CD4-positive, alpha-beta T cell treated with Interleukin-1 beta for 1 hour (primary cell): ENCODE results near the gene EYA4.

ENCODE experiments used
- DNase-seq, 2 donors: peaks; one replicate each; pipeline ENCODE4 v3.0.0-alpha.2; 2020 to 2022

Gene EYA4

DNA sequence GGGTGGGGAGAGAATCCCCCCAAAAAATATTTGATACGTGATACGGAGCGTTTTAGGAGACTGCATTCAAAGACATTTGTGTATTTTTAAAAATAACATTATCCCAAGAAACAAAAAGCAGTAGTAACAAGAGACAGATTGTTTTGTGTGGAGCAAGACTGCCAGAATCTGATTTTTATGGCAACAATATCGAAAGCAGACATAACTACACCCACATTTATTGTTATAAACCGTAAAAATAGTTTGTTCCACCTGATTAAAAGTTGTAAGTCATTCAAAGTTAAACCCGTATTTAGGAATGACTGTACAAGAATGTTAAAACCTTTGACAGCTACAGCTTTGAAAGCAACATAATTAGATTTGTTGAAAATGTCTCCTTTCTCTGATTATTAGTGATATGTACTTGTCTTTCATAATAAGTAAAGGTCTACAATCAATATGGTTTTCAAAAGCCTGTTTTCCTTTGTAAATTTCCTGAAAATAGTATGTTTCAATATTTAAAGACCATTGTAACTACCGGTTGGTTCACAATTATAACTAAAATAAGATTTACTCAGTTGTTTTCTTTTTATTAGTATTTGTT is 2.7 kb downstream of the EYA4 start:
- no peak for DNase-seq

DNA sequence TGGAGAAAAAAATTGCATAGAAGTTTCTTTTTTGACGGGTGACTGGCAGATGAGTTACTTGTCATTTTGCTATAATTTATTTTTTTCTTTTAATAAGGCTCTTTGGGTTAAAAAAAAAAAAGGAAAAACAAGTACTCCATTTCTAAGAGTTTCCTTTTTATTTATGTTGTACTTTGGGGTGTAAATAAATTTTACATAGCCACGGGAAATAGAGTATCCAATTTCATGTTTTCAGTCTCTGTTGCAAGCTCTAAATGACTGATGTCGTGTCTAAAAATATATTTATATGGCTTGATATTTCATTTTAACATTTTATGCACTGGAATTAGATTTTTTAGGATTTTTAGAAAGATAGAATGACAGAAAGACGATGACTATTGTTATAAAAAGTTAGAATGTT is 3.4 kb downstream of the EYA4 start:
- DNase-seq, result no peak

DNA sequence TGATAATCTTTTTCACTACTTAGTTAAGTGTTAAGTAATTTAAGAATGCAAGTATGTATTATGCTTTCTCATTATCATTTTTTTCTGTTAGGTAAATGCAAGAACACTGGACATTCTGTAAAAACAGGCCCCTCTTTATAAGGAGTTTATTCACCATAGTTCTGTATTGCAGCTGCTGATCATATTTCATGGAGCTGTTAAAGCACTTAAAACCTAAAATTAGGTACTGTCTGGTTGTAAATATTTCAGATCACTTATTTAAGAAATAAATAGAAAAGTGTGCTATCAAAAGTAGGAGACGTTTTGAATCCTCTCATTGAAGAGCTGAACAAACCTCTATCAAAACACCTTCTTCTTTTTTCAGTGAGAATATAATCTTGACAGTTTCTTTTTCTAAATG is 3.9 kb downstream of the EYA4 start:
- no peak for DNase-seq

DNA sequence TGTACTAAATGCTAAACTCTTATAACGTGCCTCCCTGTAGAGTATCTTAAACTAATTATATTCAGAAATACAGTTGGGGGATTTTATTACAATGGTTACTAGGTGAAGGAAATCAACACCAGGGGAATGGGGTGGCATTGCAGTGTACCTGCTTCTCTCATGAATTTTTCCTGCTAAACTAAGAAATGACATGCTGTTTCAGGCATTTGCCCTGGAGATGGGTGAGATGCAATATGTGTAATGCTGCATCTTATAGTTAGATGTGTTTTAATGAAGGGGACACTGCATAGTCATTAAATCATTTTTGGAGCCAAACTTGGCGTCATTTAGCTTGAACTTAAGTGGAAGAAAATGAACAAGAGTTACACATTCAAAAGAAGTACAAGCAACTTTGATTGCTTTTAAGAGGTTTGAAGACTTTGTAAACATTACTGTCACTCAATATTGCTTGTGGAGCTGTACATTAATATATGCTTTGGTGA is 4.3 kb downstream of the EYA4 start:
- no peak for DNase-seq

DNA sequence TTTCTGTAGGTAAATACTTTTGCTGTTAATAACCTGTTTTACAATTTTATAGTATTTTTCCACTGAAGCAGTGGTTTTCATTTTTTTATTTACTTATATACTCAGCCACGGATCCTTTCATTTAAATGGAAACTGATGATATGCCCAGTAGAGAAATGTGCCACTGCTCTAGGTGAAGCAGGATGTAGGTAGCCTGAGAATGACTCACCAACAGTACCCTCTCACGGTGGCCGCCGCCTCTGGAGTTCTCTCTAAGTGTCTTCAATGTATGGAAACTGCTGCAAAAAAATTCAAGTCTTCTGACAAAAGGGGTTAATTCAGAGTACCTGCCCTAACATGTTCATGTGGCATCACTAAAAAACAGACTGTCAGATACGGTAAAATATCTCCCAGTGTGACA is 6.4 kb downstream of the EYA4 start:
- no peak for DNase-seq

DNA sequence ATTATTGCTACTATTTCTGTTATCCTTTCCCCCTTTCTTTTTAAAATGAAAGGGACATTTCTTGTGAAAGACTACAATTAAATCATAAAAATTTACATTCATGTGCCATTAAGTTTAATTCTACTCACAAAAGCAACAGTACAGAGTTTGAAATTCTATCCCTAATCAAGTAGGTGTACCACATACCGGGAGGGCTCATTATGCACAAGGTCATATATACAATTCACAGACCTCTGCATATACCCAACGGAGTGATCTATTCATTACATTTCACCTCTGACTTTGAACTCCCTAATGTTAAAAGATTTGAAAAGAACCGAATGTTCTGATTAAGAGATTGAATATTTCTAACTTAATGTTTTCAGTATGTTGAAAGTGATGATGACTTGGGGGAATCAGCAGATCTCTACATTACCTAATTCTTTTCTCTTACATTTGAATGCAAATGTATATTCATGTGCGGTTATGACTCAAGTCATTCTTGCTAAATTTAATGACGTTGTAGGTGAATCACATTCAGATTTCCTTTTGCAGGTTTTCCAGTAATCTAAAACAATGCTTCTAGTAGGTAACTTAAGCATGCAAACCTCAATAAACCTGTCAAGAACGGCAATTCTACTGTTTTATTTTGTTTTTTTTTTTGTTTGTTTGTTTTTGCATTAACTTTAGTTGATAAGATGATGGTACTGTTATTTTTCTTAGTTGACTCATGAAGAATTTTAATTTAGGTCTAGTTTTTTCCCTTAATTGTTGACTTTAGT is 7.3 kb downstream of the EYA4 start:
- DNase-seq, result no peak

DNA sequence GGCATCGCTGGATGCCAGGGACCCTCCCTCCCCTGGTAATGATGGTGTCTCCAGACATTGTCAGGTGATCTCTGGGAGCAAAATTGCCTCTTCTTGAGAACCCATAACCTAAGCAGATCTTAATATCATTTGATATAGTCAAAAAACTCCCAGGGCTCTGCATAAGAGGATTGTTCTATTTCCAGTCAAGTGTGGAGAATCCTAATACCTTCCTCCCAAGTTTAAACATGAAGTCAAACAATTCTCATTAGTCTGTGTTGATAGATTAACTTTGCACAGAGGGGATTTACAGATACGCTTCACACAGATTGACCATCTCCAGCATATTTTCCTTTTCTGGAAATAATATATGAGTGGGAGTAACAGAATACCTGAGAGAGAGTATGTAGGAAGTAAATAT is 10.5 kb downstream of the EYA4 start:
- DNase-seq, result no peak

DNA sequence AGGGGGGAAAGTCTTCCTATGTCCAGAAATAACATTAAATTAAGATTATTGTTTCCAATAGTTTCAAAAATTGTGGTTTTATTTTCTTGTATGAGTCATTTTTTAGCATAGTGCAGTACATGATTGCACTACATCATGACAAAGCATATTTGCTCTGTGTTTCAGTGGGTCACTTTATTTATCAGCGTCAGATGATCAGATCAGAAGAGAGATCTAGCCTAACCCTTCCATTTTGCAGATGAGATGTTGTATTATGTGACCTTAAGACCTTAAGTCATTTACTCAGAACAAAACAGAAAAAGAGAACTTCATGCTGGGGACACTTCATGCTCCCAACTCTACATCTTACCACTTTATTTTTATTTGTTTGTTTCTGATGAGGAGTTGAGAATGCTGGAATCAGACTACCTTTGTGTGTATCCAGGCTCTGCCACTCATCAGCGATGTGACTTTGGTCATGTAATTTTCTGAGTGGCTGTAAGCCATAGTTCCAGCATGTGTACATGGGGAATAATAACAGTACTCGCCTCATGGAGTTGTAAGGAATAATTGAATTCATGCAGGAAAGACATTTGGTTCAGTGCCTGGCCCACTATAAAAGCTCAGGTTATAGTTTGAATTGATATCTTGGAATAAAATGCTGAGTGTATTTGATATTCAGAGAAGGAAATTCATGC is 13.5 kb downstream of the EYA4 start:
- no peak for DNase-seq

DNA sequence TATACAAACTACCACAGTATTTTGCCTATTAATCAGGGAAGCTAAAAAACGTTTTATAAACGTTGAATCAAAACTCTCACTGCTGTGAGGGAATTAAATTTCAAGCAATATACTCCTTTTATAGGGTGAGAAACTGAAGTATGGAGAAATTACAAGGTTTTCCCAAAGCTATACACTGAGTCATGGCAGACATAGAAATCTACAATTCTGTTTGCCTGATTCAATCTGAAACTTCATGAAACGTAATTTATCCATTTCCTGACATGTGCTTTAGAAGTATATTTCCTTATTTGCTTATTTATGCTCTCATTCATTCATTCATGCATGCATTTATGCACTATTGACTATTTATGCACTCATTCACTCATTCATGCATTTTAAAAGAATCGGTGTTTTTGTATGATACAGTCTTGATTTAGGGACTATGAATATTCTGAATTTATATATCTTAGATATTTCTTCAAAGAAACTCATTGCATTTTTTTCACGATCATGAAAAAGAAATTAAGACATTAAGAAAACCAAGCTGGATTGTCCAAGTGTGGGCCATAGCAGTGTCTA is 16.5 kb downstream of the EYA4 start:
- no peak for DNase-seq

DNA sequence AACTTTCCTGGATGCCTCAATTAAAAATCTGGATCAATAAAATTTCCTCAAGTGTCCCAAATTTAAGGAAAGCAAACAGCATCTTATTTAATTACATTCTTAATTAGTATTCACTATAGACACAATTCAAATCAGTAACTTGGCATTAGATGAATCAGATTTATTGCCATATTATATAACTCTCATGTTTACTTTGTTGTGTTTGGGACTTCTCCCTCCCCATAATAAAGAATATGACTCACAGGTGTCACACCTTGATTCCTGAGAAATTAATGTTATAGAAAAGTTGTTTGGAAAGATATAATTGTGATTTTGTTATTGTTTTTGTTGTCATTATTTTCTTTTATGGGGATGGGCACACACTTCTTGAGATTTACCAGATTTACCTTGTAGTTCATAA is 18.4 kb downstream of the EYA4 start:
- DNase-seq, result no peak

DNA sequence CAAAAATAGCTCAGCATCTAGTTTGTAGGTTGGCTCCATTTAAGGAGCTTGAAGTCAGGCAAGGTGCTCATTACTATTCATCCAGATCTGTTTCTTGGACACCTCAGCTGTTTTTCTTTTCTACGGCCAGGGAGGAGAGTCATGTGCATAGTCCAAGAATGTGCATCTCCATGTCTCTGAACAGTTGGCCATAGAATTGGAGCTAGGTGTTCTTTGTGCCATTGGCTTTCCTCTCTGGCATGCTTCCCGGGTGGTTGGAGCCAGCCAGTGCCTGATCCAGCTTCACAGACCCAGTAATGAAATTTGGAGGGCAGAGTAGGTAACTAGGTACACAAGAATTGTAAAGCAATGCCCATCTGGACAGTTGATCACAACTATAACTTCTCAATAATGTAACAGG is 21.6 kb downstream of the EYA4 start:
- DNase-seq, result no peak

DNA sequence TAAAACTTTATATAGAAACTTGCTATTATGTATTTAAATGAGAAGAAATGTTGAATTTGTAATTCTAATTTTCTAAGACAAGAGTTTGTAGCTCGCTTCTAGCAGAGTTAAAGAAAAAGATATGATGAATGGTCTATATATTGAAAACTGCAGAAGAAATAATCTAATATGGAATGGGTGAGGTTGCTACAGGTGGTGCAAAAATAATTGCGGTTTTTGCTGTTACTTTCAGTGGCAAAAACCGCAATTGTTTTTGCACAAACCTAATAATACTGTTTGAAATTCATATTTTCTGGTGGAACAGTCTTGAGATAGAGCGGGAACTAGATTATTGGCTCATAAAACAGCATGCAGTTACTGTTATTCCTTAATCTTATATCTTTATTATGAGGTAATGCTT is 23.9 kb downstream of the EYA4 start:
- no peak for DNase-seq

DNA sequence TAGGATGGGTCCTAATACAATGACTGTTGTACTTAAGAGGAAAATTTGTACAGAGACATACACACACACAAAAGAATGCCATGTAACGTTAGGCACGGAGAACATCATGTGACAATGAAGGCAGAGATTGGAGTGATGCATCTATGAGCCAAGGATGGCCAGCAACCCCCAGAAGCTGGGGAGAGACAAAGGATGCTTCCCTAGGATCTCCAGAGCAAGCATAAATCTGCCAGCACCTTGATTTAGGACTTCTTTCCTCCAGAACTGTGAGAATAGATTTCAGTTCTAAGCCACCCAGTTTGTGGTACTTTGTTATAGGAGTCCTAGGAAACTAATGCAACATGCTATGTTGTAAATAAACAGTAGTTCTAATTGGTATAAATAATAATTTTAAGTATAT is 25.0 kb downstream of the EYA4 start:
- no peak for DNase-seq

DNA sequence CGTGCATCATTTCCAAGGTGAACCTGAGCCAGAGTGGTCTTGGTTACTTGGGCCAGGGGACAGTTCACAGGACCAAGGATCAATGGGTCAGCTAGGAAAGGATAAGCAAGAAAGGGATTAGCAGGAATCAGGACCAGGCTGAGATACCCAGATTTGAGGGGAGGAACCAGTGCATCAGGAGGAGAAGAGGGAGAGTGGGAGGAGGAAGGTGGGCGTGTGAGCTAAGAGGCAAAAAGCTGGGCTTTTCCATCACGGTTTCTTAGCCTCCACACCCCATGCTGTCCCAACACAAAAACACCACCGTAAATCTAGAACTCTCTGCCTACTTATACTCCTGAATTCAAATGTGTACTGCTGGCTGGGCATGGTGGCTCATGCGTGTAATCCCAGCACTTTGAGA is 27.5 kb downstream of the EYA4 start:
- no peak for DNase-seq

DNA sequence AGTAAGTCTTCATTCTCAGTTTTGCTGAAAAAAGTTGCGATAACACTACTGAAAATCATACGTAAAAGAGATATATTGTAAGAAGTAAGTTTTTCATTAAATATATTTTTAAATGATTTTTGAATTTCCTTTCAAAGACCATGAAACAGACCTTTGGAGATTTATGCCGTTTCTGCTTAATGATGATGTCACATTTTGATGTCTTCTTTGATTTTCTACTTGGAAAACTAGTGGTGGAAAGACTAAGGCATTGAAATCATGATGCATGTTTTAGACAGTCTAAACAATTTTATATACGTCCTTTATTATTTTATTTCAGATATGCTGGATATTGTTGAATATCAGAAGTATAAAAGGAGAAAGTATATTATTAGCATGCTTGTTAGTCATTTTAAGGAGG is 33.7 kb downstream of the EYA4 start:
- DNase-seq, result no peak

DNA sequence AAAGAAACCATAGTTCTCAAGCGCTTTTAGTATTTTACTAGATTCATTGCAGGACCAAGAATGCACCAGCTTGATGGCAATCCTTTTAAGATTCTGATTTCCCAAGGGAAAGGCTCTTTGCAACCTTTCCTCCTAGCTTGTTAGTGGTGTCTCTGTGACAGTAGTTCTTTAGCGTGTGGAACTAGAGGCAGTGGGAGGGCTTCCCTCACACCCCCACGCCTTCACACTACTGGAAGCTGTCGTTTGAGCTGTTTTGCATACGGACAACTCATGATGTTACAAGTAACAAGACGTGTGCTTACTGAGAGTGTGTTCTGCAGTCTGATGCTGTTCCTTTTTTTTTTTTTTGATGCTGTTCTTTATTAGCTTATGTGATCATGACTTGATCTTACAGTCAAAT is 34.1 kb downstream of the EYA4 start:
- no peak for DNase-seq

DNA sequence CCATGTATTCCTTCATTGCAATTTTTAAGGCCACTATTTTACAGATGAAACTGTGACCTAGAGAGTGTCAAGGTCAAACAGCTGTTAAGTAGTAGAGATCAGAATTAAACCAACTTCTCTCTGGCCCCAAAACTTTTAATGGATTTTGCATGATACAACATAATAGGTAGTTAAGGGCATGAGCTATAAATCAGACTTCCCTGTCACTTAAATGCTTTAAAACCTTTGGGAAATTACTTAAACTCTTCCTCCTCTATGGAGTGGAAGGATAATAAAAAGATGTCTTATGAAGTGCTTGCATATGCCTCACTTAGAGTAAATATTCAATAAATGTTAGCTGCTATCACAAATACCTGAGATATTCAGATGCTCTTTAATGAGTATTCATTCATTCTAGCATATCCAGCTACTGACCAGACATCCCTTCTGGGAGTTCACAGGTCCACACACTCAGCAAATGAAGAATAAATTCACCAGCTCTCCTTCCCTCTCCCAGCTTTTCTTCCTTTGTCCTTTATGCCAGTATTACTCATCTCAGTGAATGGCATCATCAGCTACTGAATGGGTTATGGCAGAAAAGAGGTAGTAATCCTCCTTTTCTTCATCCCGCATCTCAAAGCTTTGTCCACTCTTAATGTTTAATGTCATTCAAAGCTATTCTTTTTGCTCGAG is 36.2 kb downstream of the EYA4 start:
- no peak for DNase-seq

DNA sequence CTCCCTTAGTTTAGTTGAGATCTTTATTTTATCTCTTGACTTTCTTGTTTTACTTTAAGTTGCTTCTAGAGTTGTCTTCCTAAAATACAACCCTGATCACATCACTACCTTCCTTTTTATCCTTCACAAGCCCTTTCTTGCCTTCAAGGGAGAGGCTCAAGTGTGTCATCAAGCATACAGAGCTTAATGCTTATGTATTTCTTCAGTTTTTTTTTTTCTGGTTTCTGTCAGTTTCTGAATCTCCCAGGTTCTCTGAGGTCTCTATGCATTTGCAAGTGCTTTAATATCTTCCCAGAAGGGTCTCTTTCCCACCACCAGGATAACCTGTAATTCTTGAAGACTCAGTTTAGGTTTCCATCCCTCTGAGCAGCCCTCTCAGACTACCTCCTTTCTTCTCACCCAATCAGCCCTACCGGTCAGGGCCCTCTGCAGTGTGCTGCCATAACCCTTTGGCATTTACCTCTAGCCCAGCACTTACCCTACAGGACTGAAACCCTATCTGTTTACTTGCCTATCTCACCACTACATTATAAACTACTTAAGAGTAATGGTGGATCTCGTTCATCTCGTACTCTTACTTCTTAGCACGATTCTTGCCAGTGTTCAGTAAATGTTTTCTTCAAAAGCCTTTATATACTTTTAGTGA is 36.9 kb downstream of the EYA4 start:
- DNase-seq, result no peak

DNA sequence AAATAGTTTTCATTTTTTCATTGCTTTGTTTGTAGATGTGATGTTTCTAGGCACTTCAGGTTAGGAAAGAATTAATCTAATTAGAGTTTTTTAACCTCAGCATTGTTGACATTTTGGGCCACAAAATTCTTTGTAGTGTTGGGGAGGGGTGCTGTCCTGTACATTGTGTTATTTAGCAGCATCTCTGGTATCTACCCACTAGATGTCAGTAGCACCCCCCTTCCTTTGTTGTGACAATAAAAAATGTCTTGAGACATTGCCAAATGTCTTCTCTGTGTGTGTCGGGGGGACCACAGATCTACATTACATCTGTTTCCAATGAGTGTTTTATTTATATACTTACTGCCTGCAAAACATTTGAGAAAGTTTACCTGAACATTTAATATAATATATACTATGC is 45.6 kb downstream of the EYA4 start:
- no peak for DNase-seq

DNA sequence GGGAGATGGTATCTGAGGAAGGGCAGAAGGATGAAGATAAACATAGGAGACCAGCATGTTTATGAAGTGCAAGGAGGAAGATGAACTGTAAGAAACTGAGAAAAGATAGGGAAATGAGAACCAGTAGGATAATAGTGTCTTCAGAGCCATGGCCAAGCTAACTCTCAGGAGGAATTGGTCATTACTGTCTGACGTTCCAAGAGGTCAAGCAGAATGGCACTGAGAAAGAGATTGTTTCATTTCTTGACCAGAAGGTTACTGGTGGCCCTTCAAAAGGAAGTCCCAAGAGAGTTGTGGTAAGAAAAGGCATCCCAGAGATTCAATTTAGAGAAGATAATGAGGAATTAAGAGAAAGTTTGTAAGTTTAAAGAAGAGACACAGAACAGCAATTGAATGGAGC is 47.5 kb downstream of the EYA4 start:
- DNase-seq, result no peak

DNA sequence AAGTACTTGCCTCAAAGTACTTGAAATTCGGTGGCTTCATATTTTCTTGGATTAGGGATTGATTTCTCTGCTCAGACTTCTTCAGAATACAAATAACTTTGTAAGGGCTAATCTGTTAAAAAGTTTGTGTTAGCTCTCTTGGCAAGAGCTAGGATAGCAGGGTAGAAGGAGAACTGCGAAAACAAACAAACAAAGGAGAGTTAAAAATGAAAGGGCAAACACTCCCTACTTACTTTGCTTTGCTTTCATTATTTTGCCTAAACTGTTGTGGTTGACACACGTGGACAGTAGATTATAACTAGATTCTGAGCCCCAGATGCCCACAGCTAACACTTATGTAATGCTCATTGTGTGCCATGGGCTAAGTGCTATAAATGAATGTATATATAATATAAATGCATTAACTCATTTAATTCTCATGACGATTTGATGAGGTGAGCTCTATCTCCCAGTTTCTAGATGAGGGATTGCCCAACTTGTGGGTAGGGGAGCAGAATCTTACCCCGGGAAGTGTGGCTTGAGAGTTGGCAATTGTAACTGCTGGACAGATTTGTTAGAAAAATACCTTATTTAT is 48.7 kb downstream of the EYA4 start:
- DNase-seq, result no peak

DNA sequence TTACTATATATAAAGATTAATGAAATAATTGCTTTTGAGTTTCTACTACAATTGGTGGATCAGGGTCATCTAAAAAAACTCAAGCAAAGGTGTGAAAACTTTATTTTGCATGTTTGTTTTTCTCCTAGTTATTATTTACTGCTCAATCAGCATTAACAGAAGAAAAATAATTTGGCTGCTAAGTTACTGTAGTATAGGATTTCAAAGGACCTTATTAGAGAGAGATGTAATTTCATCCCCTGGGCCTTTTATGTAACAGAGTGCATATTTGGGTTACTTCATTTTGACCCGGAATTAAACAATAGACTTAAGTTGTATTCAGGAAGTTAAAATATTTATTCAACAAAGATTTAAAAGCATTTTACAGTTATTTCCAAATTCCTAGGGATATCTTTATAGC is 49.8 kb downstream of the EYA4 start:
- DNase-seq, result no peak

DNA sequence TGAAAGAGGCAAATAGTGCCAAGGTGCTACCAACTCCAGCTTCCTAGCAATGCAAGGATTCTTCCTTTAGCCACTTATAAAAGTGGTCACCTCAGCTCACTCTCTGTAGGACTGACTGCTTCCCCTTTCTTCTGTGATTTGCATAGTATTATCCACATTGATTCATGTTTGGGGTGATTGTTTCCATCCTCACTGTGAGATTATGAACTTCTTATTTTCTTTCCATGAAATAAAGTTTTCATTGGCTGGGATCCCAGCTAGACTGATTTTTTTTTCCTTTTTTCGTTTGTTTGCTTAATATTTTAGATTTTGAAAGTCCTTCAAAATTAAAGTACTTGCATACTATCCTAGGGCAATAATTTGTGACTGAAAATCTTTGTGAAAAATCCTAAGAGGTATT is 50.5 kb downstream of the EYA4 start:
- DNase-seq, result no peak
